Vagina (tissue), 2 donors: ENCODE results near the gene SCRT2. TPM values are rescaled to one million over a fixed set of nuclear protein-coding genes. Genes with fewer than 3 reads are reported as not detected.

Source experiments
- DNase-seq, 2 donors: peaks; one replicate each; pipeline ENCODE4 v3.0.0-alpha.2; 2017; ENCODE audit errors: extremely low spot score in 2 of 2
- H3K27ac ChIP-seq: fragments of 200-600 bp; sonication (generic); one replicate; pipeline ENCODE4 v1.5.1; 2019
- H3K27me3 ChIP-seq: fragments of 200-600 bp; sonication (generic); one replicate; pipeline ENCODE4 v1.5.1; 2019
- H3K36me3 ChIP-seq, 2 donors: fragments of 200-600 bp; sonication (generic); one replicate each; pipeline ENCODE4 v1.5.1; 2017 to 2019
- H3K4me1 ChIP-seq: fragments of 200-600 bp; sonication (generic); one replicate; pipeline ENCODE4 v1.5.1; 2019
- H3K4me3 ChIP-seq, 2 donors: fragments of 200-600 bp; sonication (generic); 1 replicate in 1 of 2; 2 replicates in 1 of 2; pipeline ENCODE4 v1.5.1; 2016 to 2019
- H3K9me3 ChIP-seq: fragments of 200-600 bp; sonication (generic); one replicate; pipeline ENCODE4 v1.5.1; 2019
- CTCF ChIP-seq, 3 experiments: fragments of 450-650 bp in 2 of 3; fragments of 200-600 bp in 1 of 3; sonication (generic) in 1 of 3; IDR thresholded peaks; one replicate each; pipeline ENCODE4 v1.5.1; 2017 to 2019; ENCODE audit warnings: antibody characterized with exemption in 3 of 3, mild to moderate bottlenecking in 2 of 3, moderate library complexity in 2 of 3
- POLR2A ChIP-seq, 2 donors: fragments of 450-650 bp; IDR thresholded peaks; one replicate each; pipeline ENCODE4 v1.6.1; 2017; ENCODE audit warnings: antibody characterized with exemption in 2 of 2, mild to moderate bottlenecking in 2 of 2, moderate library complexity in 2 of 2
- POLR2AphosphoS5 ChIP-seq, 2 donors: sonication (generic); formaldehyde crosslinking; IDR thresholded peaks; one replicate each; pipeline ENCODE4 v1.9.0; 2017; ENCODE audit warnings: antibody characterized with exemption in 2 of 2, mild to moderate bottlenecking in 2 of 2, low read depth in 1 of 2; ENCODE audit not compliant: insufficient read depth in 1 of 2
- intact Hi-C: fragments of 100-400 bp; cut with DNase I; formaldehyde crosslinking; loops from one replicate; pipeline ENCODE4 v1.15.1; 2023
- total RNA-seq: library from RNA; depleted of rRNA; stranded (reverse); fragments of >200 nt; gene quantifications from one replicate; pipeline ENCODE4 v1.2.3, GENCODE V29; 2016

Gene SCRT2
- total RNA-seq, 1 donor from 2014 or later = not detected

- TF ChIP-seq POLR2AphosphoS5 (IDR thresholded peaks at IDR 0.05; ENCODE audit: insufficient read depth in 1 of 2, low read depth in 1 of 2) = no peak
- no peak for TF ChIP-seq CTCF (IDR thresholded peaks at IDR 0.05)
- TF ChIP-seq POLR2A (IDR thresholded peaks at IDR 0.05) = no peak
- intact Hi-C loops = loop anchor here (1.0 kb wide), 1 partner anchor 111 kb away; no protein-coding TSS in a partner anchor
- Histone ChIP-seq H3K4me1 (no peaks in the 10 kb centered on the region), H3K27ac (no peak overlapping the region), H3K36me3 (no peaks in the 10 kb centered on the region), H3K9me3 (no peaks in the 10 kb centered on the region), H3K4me3 (no peak overlapping the region), H3K27me3 (peaks cover 3% of the 10 kb centered on the region)
- no peak for DNase-seq
Observed at GRCh38 chr20:668050-668449, 7.6 kb downstream of the SCRT2 start.

- intact Hi-C loops = loop anchor here (1.0 kb wide), 1 partner anchor 110 kb away; no protein-coding TSS in a partner anchor
- DNase-seq = no peak
- no peaks in the 10 kb centered on the region for H3K9me3 ChIP-seq
- H3K4me3 ChIP-seq = no peak overlapping the region
- no peaks in the 10 kb centered on the region for H3K4me1 ChIP-seq
- H3K27me3 ChIP-seq = peaks cover 6% of the 10 kb centered on the region
- no peak overlapping the region for H3K27ac ChIP-seq
- no peaks in the 10 kb centered on the region for H3K36me3 ChIP-seq
- TF ChIP-seq CTCF (IDR thresholded peaks at IDR 0.05) (peak; percentile 26 to 45 (median 36)), POLR2AphosphoS5 (IDR thresholded peaks at IDR 0.05; ENCODE audit: insufficient read depth in 1 of 2, low read depth in 1 of 2) (no peak)
Observed at GRCh38 chr20:667351-668034, 8.1 kb downstream of the SCRT2 start.

DNA sequence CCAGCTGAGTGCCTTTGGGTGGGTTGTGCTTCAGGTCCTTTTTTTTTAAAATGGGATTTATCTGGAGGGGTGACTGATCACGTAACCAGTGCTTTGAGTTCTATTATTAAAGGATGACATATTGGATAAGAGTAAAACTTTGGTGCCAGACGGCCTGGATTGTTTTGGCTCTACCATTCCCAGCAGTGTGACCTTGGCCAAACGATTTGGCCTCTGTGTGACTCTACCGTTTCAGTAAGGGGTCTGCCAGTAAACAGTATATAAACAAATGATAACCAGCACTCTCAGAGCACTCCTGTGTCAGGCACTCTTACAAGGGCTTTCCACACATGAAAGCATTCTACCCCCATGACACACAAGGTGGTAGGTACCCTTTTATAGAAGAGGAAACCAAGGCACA is 8.7 kb downstream of the SCRT2 start:
- Histone ChIP-seq H3K4me1 (peaks cover 5% of the 10 kb centered on the region), H3K36me3 (no peaks in the 10 kb centered on the region), H3K27ac (no peak overlapping the region), H3K27me3 (peaks cover 8% of the 10 kb centered on the region), H3K9me3 (no peaks in the 10 kb centered on the region), H3K4me3 (no peak overlapping the region)
- intact Hi-C loops = no loop called here
- no peak for DNase-seq
- TF ChIP-seq POLR2AphosphoS5 (IDR thresholded peaks at IDR 0.05; ENCODE audit: insufficient read depth in 1 of 2, low read depth in 1 of 2) = no peak
- TF ChIP-seq CTCF (IDR thresholded peaks at IDR 0.05) = no peak
- no peak for TF ChIP-seq POLR2A (IDR thresholded peaks at IDR 0.05)

- Histone ChIP-seq H3K27me3 (peaks cover 9% of the 10 kb centered on the region), H3K9me3 (no peaks in the 10 kb centered on the region), H3K4me3 (no peak overlapping the region), H3K36me3 (no peaks in the 10 kb centered on the region), H3K27ac (no peak overlapping the region), H3K4me1 (peaks cover 5% of the 10 kb centered on the region)
- no peak for DNase-seq
- TF ChIP-seq CTCF (IDR thresholded peaks at IDR 0.05) = no peak
- TF ChIP-seq POLR2A (IDR thresholded peaks at IDR 0.05) = no peak
- TF ChIP-seq POLR2AphosphoS5 (IDR thresholded peaks at IDR 0.05; ENCODE audit: insufficient read depth in 1 of 2, low read depth in 1 of 2) = no peak
- intact Hi-C loops = no loop called here
Observed at GRCh38 chr20:665276-665675, 10.3 kb downstream of the SCRT2 start.

GRCh38 chr20:664576-664975 is 11.0 kb downstream of the SCRT2 start:
- DNase-seq = no peak
- H3K27ac ChIP-seq = no peak overlapping the region
- peaks cover 5% of the 10 kb centered on the region for H3K4me1 ChIP-seq
- TF ChIP-seq POLR2A (IDR thresholded peaks at IDR 0.05) (no peak), POLR2AphosphoS5 (IDR thresholded peaks at IDR 0.05; ENCODE audit: insufficient read depth in 1 of 2, low read depth in 1 of 2) (no peak), CTCF (IDR thresholded peaks at IDR 0.05) (no peak)
- no peak overlapping the region for H3K4me3 ChIP-seq
- no peaks in the 10 kb centered on the region for H3K9me3 ChIP-seq
- intact Hi-C loops = no loop called here
- no peaks in the 10 kb centered on the region for H3K36me3 ChIP-seq
- H3K27me3 ChIP-seq = peaks cover 9% of the 10 kb centered on the region
